HEK293 (cell line): ENCODE results near the gene OR2AT4.

Experiments
- CTCF ChIP-seq: fragments of 450-650 bp; formaldehyde crosslinking; IDR thresholded peaks from 2 replicates; pipeline ENCODE4 v1.5.1; 2016; ENCODE audit warnings: missing biosample characterization, missing genetic modification characterization
- ELK4 ChIP-seq: IDR thresholded peaks from 2 replicates; pipeline ENCODE4 v1.6.1; 2011; ENCODE audit warnings: mild to moderate bottlenecking, low read depth, low read length, borderline replicate concordance
- TCF7L2 ChIP-seq: IDR thresholded peaks from 2 replicates; pipeline ENCODE4 v1.6.1; 2011; ENCODE audit warnings: low read depth, mild to moderate bottlenecking, inconsistent platforms, low read length, moderate library complexity, borderline replicate concordance
- WT1 ChIP-seq: fragments of 450-650 bp; formaldehyde crosslinking; IDR thresholded peaks from 2 replicates; pipeline ENCODE4 v1.5.1; 2016; ENCODE audit warnings: missing biosample characterization, missing genetic modification characterization
- ZBTB21 ChIP-seq: fragments of 450-650 bp; formaldehyde crosslinking; IDR thresholded peaks from 2 replicates; pipeline ENCODE4 v1.5.1; 2017; ENCODE audit warnings: missing biosample characterization, missing genetic modification characterization
- ZNF23 ChIP-seq: fragments of 450-650 bp; formaldehyde crosslinking; IDR thresholded peaks from 2 replicates; pipeline ENCODE4 v1.5.1; 2016; ENCODE audit warnings: missing biosample characterization, missing genetic modification characterization, borderline replicate concordance
- ZNF398 ChIP-seq: fragments of 450-650 bp; formaldehyde crosslinking; IDR thresholded peaks from 2 replicates; pipeline ENCODE4 v1.5.1; 2017; ENCODE audit warnings: missing biosample characterization, missing genetic modification characterization
- ZNF404 ChIP-seq: fragments of 450-650 bp; formaldehyde crosslinking; IDR thresholded peaks from 2 replicates; pipeline ENCODE4 v1.5.1; 2017; ENCODE audit warnings: missing biosample characterization, missing genetic modification characterization
- ZNF548 ChIP-seq: fragments of 450-650 bp; formaldehyde crosslinking; IDR thresholded peaks from 2 replicates; pipeline ENCODE4 v1.5.1; 2016; ENCODE audit warnings: missing biosample characterization, missing genetic modification characterization
- ZNF555 ChIP-seq: fragments of 450-650 bp; formaldehyde crosslinking; conservative IDR thresholded peaks from 2 replicates; pipeline ENCODE4 v1.5.1; 2017; ENCODE audit warnings: missing biosample characterization, mild to moderate bottlenecking, missing genetic modification characterization, inconsistent platforms
- ZNF629 ChIP-seq: fragments of 450-650 bp; formaldehyde crosslinking; IDR thresholded peaks from 2 replicates; pipeline ENCODE4 v1.5.1; 2017; ENCODE audit warnings: missing biosample characterization, missing genetic modification characterization
- TF ChIP-seq, protein P1 (sequence below): fragments of 450-650 bp; formaldehyde crosslinking; IDR thresholded peaks from 2 replicates; pipeline ENCODE4 v1.5.1; 2016; ENCODE audit warnings: missing biosample characterization, missing genetic modification characterization

DNA sequence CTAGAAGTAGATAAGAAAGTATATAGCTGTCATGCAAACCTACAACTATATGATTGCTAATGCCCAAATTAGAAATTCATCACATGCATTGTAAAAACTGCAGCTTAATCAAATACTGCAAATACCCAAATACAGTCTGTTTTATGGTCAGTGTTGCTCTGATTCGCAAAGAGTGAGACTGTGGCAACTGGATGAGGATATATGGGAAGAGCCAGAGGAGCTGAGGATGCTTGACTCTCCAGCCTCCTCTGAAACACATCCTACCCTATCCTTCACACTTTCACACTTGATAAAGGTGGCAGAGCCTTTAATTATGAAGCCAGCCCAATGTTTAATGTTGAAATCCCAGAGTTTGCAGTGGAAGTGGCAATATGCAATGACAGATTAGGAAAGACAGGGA is 21.9 kb upstream of the OR2AT4 start:
- TF ChIP-seq ZNF23 (tag by site-specific recombination) (no peak), ZNF548 (tag by site-specific recombination) (no peak), CTCF (tag by site-specific recombination) (no peak), ELK4 (no peak), ZNF629 (tag by site-specific recombination) (no peak), TCF7L2 (no peak), ZNF398 (no peak), ZBTB21 (no peak), ZNF555 (tag by site-specific recombination) (no peak), ZNF404 (tag by site-specific recombination) (no peak), WT1 (no peak)
- TF ChIP-seq, protein P1, sequence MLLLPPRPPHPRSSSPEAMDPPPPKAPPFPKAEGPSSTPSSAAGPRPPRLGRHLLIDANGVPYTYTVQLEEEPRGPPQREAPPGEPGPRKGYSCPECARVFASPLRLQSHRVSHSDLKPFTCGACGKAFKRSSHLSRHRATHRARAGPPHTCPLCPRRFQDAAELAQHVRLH (tag by site-specific recombination), result no peak
